Adrenal gland (tissue), 5 donors: ENCODE data around the gene PRDM8.

ENCODE experiments used
- POLR2A ChIP-seq, 2 donors: fragments of 450-650 bp; IDR thresholded peaks; one replicate each; pipeline ENCODE4 v1.6.1; 2017; ENCODE audit warnings: antibody characterized with exemption in 2 of 2, mild to moderate bottlenecking in 2 of 2, moderate library complexity in 1 of 2
- TF ChIP-seq, protein P1 (sequence below), 6 experiments: fragments of 450-650 bp in 4 of 6; fragments of 200-600 bp in 2 of 6; sonication (generic) in 1 of 6; IDR thresholded peaks; 1 replicate in 5 of 6; 2 replicates in 1 of 6; pipeline versions ENCODE4 v1.5.1 to v1.8.0; 2016 to 2021; ENCODE audit warnings: antibody characterized with exemption in 6 of 6, mild to moderate bottlenecking in 2 of 6, moderate library complexity in 1 of 6
- donor health status: DM: no; HTN: no; CAD: no.

DNA sequence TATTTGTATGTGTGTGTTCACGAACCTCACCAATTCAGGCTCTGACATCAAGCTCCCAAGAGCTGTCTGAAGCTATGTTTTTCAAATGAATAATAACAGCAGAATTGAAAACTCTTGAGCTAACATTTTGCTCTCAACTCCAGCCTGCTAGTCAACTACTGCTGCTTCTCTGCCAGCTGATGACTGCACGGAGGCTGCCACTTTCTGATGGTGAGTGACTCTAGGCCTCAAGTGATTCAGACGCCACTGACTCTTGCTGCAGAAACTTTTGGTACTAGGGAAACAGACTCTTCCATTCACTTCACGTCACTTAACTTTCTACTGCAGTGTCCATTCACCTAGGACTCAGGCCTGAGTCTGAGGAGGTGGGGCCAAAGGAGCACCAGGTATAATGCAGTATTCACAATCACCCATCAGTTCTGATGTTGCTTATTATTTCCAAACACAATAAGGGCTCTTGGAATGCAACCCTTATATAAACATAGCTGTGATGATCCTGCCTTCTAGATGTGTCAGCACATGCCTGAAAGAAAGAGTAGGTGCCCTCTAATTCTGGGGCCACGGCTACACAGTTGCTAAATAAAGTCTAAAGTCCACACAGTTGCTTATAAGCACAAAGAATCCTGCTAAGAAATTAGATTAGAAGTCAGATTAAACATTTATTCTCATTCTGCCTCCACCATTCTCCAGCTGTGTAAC lies 16.0 kb downstream of the PRDM8 start:
- TF ChIP-seq, protein P1, sequence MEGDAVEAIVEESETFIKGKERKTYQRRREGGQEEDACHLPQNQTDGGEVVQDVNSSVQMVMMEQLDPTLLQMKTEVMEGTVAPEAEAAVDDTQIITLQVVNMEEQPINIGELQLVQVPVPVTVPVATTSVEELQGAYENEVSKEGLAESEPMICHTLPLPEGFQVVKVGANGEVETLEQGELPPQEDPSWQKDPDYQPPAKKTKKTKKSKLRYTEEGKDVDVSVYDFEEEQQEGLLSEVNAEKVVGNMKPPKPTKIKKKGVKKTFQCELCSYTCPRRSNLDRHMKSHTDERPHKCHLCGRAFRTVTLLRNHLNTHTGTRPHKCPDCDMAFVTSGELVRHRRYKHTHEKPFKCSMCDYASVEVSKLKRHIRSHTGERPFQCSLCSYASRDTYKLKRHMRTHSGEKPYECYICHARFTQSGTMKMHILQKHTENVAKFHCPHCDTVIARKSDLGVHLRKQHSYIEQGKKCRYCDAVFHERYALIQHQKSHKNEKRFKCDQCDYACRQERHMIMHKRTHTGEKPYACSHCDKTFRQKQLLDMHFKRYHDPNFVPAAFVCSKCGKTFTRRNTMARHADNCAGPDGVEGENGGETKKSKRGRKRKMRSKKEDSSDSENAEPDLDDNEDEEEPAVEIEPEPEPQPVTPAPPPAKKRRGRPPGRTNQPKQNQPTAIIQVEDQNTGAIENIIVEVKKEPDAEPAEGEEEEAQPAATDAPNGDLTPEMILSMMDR (IDR thresholded peaks at IDR 0.05), result no peak
- TF ChIP-seq POLR2A (IDR thresholded peaks at IDR 0.05), result no peak
